Transverse colon (tissue), 4 donors: ENCODE results near the gene FXYD2. TPM values are rescaled to one million over a fixed set of nuclear protein-coding genes. Genes with fewer than 3 reads are reported as not detected.

Source experiments
- DNase-seq: peaks from one replicate; pipeline ENCODE4 v3.0.0-alpha.2; 2019
- H3K27ac ChIP-seq, 4 donors: fragments of 200-600 bp; sonication (generic); 2 replicates each; pipeline ENCODE4 v1.5.1; 2016 to 2018; ENCODE audit warnings: inconsistent platforms in 4 of 4
- H3K27me3 ChIP-seq: fragments of 200-600 bp; sonication (generic); 2 replicates; pipeline ENCODE4 v1.5.1; 2017; ENCODE audit warnings: inconsistent platforms
- H3K36me3 ChIP-seq, 4 donors: fragments of 200-600 bp; sonication (generic); 2 replicates each; pipeline ENCODE4 v1.5.1; 2017 to 2019; ENCODE audit warnings: inconsistent platforms in 4 of 4
- H3K4me1 ChIP-seq, 4 donors: fragments of 200-600 bp; sonication (generic); 2 replicates each; pipeline ENCODE4 v1.5.1; 2017 to 2020; ENCODE audit warnings: inconsistent platforms in 4 of 4
- H3K4me3 ChIP-seq, 4 donors: fragments of 200-600 bp; sonication (generic); 1 replicate in 1 of 4; 2 replicates in 3 of 4; pipeline versions ENCODE4 v1.5.1 to v1.6.1; 2017 to 2019; ENCODE audit warnings: inconsistent platforms in 4 of 4
- H3K9me3 ChIP-seq, 2 donors: fragments of 200-600 bp; sonication (generic); 2 replicates each; pipeline ENCODE4 v1.5.1; 2017 to 2019; ENCODE audit warnings: inconsistent platforms in 2 of 2
- CTCF ChIP-seq, 5 experiments: fragments of 200-600 bp in 3 of 5; fragments of 450-650 bp in 2 of 5; sonication (generic) in 3 of 5; IDR thresholded peaks; 1 replicate in 2 of 5; 2 replicates in 3 of 5; pipeline ENCODE4 v1.5.1; 2016 to 2017; ENCODE audit warnings: antibody characterized with exemption in 5 of 5, inconsistent platforms in 3 of 5, mild to moderate bottlenecking in 2 of 5, moderate library complexity in 1 of 5
- EP300 ChIP-seq: sonication (generic); formaldehyde crosslinking; IDR thresholded peaks from one replicate; pipeline ENCODE4 v1.6.1; 2017; ENCODE audit warnings: antibody characterized with exemption, low read depth
- POLR2A ChIP-seq: fragments of 450-650 bp; IDR thresholded peaks from one replicate; pipeline ENCODE4 v1.6.1; 2016; ENCODE audit warnings: antibody characterized with exemption, mild to moderate bottlenecking, moderate library complexity
- POLR2AphosphoS5 ChIP-seq, 3 donors: sonication (generic); formaldehyde crosslinking; IDR thresholded peaks; one replicate each; pipeline ENCODE4 v1.6.1; 2016; ENCODE audit warnings: antibody characterized with exemption in 3 of 3
- WGBS, 2 donors: methylation state at CpG; one replicate each; pipeline ENCODE4 v1.1.5; 2018; ENCODE audit warnings: low coverage in 1 of 2; 5-methylcytosine and 5-hydroxymethylcytosine counted together
- in situ Hi-C, 4 donors: fragments of 200-750 bp; cut with MboI; loops; one replicate each; pipeline versions ENCODE4 v1.15.0 to v1.15.1; 2017; ENCODE audit warnings: low sequenced_read_pairs in 3 of 4, low pct_ligation_motif_present in 1 of 4, low pct_unique_long_range_greater_than_20kb in 1 of 4
- intact Hi-C: fragments of 100-400 bp; cut with DNase I; formaldehyde crosslinking; loops from one replicate; pipeline ENCODE4 v1.15.1; 2023; ENCODE audit warnings: low total_unique reads
- total RNA-seq, 4 donors: library from RNA; depleted of rRNA; stranded (reverse); fragments of >200 nt; gene quantifications; one replicate each; pipeline ENCODE4 v1.1.0, GENCODE V29; 2016

Gene FXYD2
- total RNA-seq, 4 donors from 2014 or later: 0.64 to 1.2 (median 1.1) TPM; not detected in 1

- Histone ChIP-seq H3K4me1 (peaks cover 9 to 31% (median 16%) of the 10 kb centered on the region in 4 donors), H3K36me3 (no peaks in the 10 kb centered on the region), H3K27ac (no peak overlapping the region), H3K9me3 (no peaks in the 10 kb centered on the region), H3K4me3 (no peak overlapping the region), H3K27me3 (no peaks in the 10 kb centered on the region)
- TF ChIP-seq CTCF (IDR thresholded peaks at IDR 0.05) (no peak), EP300 (no peak), POLR2AphosphoS5 (IDR thresholded peaks at IDR 0.05) (no peak), POLR2A (no peak)
- WGBS, 2 donors: 80% methylated on average over 6 of the region's 6 CpGs; no CpG with 5 or more reads in 1 of the 2 donors
- intact Hi-C loops (no loop called here), in situ Hi-C loops (no loop called here)
- no peak for DNase-seq
Observed at GRCh38 chr11:117860139-117860538, 35.6 kb upstream of the FXYD2 start.

GRCh38 chr11:117859488-117860112, 35.1 kb upstream of the FXYD2 start:
- Histone ChIP-seq H3K27ac (no peak overlapping the region), H3K4me3 (no peak overlapping the region), H3K36me3 (no peaks in the 10 kb centered on the region), H3K4me1 (peaks cover 9 to 31% (median 16%) of the 10 kb centered on the region in 4 donors), H3K9me3 (no peaks in the 10 kb centered on the region), H3K27me3 (no peaks in the 10 kb centered on the region)
- no peak for DNase-seq
- intact Hi-C loops (loop anchor here (5.0 kb wide), 1 partner anchor 602 kb away; no protein-coding TSS in a partner anchor), in situ Hi-C loops (loop anchor here in 1 of 4 donors (10.0 kb wide), 1 partner anchor 195 kb away; no protein-coding TSS in a partner anchor)
- WGBS, 2 donors: 80 to 93% methylated on average over 4 to 9 of the region's 9 CpGs
- no peak for TF ChIP-seq POLR2AphosphoS5 (IDR thresholded peaks at IDR 0.05)
- TF ChIP-seq CTCF (IDR thresholded peaks at IDR 0.05): no peak
- no peak for TF ChIP-seq EP300
- TF ChIP-seq POLR2A: no peak

GRCh38 chr11:117859061-117859460, 34.5 kb upstream of the FXYD2 start:
- 80 to 83% methylated on average over 1 to 5 of the region's 10 CpGs for WGBS, 2 donors
- H3K4me1 ChIP-seq: peaks cover 9 to 31% (median 16%) of the 10 kb centered on the region in 4 donors
- DNase-seq: no peak
- in situ Hi-C loops (loop anchor here in 1 of 4 donors (10.0 kb wide), 1 partner anchor 196 kb away; no protein-coding TSS in a partner anchor), intact Hi-C loops (loop anchor here (5.0 kb wide), 1 partner anchor 602 kb away; no protein-coding TSS in a partner anchor)
- no peaks in the 10 kb centered on the region for H3K27me3 ChIP-seq
- TF ChIP-seq CTCF (IDR thresholded peaks at IDR 0.05) (no peak), POLR2A (no peak), POLR2AphosphoS5 (IDR thresholded peaks at IDR 0.05) (no peak), EP300 (no peak)
- H3K36me3 ChIP-seq: no peaks in the 10 kb centered on the region
- no peak overlapping the region for H3K4me3 ChIP-seq
- H3K9me3 ChIP-seq: no peaks in the 10 kb centered on the region
- H3K27ac ChIP-seq: no peak overlapping the region

DNA sequence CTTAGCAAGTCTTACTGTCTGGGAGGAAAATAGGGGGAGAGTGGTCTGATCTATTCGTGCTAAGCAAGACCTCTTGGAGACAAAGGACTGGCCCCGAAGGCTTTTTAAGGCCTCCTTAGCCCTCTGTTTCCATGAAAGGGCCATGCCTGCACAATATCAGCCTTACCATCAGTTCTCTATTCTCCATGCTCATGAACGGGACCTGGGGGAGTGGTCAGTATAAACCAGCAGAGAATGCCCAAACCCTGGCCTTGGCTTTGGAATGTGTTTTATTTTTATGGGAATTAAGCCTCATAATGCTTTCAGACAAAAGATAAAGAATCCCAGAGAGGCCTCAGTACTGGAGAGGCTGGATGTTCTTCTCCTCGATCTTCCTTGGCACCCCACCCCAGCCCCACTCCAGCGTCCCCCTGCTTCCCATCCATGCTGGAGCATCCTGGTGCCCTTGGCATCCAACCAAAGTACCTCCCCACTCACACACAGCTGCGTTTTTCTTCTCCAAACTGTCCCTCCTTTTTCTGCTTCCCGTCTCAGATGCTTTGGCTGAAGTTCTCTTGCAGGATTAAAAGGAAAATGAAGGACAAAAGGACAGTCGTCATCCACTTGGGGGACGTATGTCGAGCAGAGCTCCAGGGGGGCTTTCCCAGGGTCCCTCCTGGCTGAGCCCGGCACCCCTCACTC, 33.3 kb upstream of the FXYD2 start:
- TF ChIP-seq EP300: no peak
- no peak for TF ChIP-seq CTCF (IDR thresholded peaks at IDR 0.05)
- DNase-seq: no peak
- Histone ChIP-seq H3K9me3 (no peaks in the 10 kb centered on the region), H3K27me3 (no peaks in the 10 kb centered on the region), H3K4me3 (no peak overlapping the region), H3K27ac (peak overlapping the region in 1 of 4 donors; percentile 43), H3K36me3 (no peaks in the 10 kb centered on the region), H3K4me1 (peaks cover 9 to 23% (median 16%) of the 10 kb centered on the region in 4 donors)
- in situ Hi-C loops: loop anchor here in 1 of 4 donors (10.0 kb wide), 1 partner anchor 197 kb away; no protein-coding TSS in a partner anchor
- intact Hi-C loops: loop anchor here (5.0 kb wide), 1 partner anchor 601 kb away; no protein-coding TSS in a partner anchor
- 30 to 59% methylated on average over 4 to 11 of the region's 11 CpGs for WGBS, 2 donors
